HG03460 (cell line): ENCODE measurements around the gene EPS8L3.

Experiments used
- ATAC-seq: cut with Tn5 transposase; IDR thresholded peaks from one replicate; pipeline ENCODE4 v1.9.1; 2021; ENCODE audit not compliant: unreplicated experiment

Gene EPS8L3

GRCh38 chr1:109793486-109794318 is 30.0 kb upstream of the EPS8L3 start:
- ATAC-seq: no peak

- ATAC-seq: no peak
These were observed 29.4 kb upstream of the EPS8L3 start for GRCh38 chr1:109793089-109793485.

- no peak for ATAC-seq
These were observed 28.5 kb upstream of the EPS8L3 start for GRCh38 chr1:109792056-109792831.

GRCh38 chr1:109791495-109792043 is 27.8 kb upstream of the EPS8L3 start:
- no peak for ATAC-seq

- no peak for ATAC-seq
These were observed 27.2 kb upstream of the EPS8L3 start for GRCh38 chr1:109790735-109791494.

GRCh38 chr1:109790329-109790728 is 26.6 kb upstream of the EPS8L3 start:
- ATAC-seq: no peak

GRCh38 chr1:109789551-109790180 is 25.9 kb upstream of the EPS8L3 start:
- no peak for ATAC-seq

- ATAC-seq: no peak
These were observed 25.2 kb upstream of the EPS8L3 start for GRCh38 chr1:109788695-109789521.

- ATAC-seq: no peak
These were observed 24.3 kb upstream of the EPS8L3 start for GRCh38 chr1:109787845-109788601.

- no peak for ATAC-seq
These were observed 23.6 kb upstream of the EPS8L3 start for GRCh38 chr1:109787211-109787844.

- ATAC-seq: no peak
These were observed 22.9 kb upstream of the EPS8L3 start for GRCh38 chr1:109786531-109787021.

GRCh38 chr1:109786112-109786480 is 22.4 kb upstream of the EPS8L3 start:
- ATAC-seq: no peak

GRCh38 chr1:109785446-109786111 is 21.9 kb upstream of the EPS8L3 start:
- ATAC-seq: no peak

GRCh38 chr1:109784551-109785252 is 21.0 kb upstream of the EPS8L3 start:
- ATAC-seq: no peak

- ATAC-seq: no peak
These were observed 19.7 kb upstream of the EPS8L3 start for GRCh38 chr1:109783436-109783835.

GRCh38 chr1:109782927-109783326 is 19.2 kb upstream of the EPS8L3 start:
- ATAC-seq: no peak

- no peak for ATAC-seq
These were observed 18.8 kb upstream of the EPS8L3 start for GRCh38 chr1:109782514-109782913.
